GM21825 (cell line): Measurements from ENCODE around the gene APC2.
"Not testable (repeated sequence)": the region's sequence is repeated elsewhere in the genome, so short reads cannot be mapped to it uniquely, and the experiment has no call there.

Experiments
- ATAC-seq: cut with Tn5 transposase; IDR thresholded peaks from one replicate; pipeline ENCODE4 v1.9.1; 2021; ENCODE audit warnings: mild to moderate bottlenecking, moderate library complexity; ENCODE audit not compliant: unreplicated experiment

Gene APC2

GRCh38 chr19:1475751-1476437, 26.0 kb downstream of the APC2 start:
- ATAC-seq: no peak

- ATAC-seq: not testable (repeated sequence)
Measured at GRCh38 chr19:1477056-1477455, 27.1 kb downstream of the APC2 start.

- ATAC-seq: peak; percentile 60
Measured at GRCh38 chr19:1478934-1479707, 29.2 kb downstream of the APC2 start, which contains the start of gene C19orf25. TSS of gene C19orf25 (minus strand) at chr19:1479215. CDS start at chr19:1478903, 312 bp downstream.

DNA sequence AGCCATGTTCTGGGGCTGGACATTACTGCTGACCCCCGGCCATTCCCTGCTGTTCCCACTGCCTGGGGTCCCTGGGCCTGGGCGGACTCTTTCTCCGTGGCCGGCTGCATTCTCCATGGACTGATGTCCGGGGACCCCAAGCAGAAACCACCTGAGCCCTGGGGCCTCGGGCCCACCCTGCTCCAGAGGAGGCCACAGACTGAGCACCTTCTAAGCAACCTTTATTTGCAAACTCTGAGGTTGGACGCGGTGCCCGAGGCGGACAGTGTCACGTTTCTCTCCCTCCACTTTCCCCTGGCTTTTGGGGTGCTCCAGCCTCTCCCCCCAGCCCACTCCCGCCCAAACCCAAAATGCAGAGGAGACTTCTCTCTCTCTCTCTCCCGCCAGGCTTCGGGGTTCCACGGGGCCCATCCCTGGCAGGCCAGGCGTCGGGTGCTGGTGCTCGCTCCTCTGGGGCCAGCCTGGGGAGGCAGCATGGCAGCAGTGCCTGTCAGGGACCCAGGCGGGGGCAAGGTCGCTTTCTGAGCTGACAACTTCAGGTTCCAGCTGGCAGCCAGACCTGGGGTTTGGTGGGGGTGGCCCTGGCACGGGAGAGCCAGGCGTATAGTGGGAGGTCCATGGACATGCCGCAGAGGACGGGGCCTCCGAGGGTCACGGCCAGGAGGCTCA, 31.4 kb downstream of the APC2 start:
- ATAC-seq: no peak

DNA sequence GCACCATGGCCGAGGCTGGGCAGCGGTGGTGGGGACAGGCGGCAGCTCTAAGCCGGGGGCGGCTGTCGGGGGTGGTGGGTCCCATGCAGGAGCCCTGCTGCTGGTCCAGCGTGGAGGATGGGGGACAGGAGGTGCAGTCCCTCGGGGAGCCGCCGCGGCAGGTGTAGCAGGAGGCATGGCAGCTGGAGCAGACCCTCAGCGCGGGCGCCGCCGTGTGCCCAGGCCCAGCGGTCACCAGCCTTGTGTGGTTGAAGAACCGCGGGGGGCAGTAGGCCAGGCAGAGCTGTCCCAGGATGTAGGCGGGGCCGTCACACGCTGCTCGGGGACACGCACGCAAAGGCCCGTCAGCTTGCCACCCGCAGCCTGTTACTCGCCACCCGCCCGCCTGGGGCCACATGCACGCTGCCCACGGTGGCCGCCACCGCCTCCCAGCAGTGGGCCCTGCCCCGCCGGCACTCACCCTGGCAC, 32.0 kb downstream of the APC2 start:
- ATAC-seq: no peak

GRCh38 chr19:1482361-1483130, 32.6 kb downstream of the APC2 start:
- no peak for ATAC-seq

- no peak for ATAC-seq
Measured at GRCh38 chr19:1483131-1483978, 33.4 kb downstream of the APC2 start.

DNA sequence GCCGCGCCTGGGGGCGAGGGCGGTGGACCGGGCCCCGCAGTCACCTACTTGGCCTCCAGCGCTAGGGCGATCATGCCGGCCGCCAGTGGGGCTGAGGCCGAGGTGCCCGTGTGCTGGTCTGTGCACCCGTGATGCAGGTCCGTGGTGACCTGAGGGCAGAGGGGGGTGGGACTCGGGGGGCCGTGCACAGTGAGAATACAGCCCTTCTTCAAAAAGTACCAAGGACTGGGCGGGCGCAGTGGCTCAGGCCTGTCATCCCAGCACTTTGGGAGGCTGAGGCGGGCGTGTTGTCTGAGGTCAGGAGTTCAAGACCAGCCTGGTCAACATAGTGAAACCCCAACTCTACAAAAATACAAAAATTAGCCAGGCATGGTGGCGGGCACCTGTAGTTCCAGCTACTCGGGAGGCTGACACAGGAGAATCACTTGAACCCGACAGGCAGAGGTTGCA, 34.1 kb downstream of the APC2 start:
- no peak for ATAC-seq

DNA sequence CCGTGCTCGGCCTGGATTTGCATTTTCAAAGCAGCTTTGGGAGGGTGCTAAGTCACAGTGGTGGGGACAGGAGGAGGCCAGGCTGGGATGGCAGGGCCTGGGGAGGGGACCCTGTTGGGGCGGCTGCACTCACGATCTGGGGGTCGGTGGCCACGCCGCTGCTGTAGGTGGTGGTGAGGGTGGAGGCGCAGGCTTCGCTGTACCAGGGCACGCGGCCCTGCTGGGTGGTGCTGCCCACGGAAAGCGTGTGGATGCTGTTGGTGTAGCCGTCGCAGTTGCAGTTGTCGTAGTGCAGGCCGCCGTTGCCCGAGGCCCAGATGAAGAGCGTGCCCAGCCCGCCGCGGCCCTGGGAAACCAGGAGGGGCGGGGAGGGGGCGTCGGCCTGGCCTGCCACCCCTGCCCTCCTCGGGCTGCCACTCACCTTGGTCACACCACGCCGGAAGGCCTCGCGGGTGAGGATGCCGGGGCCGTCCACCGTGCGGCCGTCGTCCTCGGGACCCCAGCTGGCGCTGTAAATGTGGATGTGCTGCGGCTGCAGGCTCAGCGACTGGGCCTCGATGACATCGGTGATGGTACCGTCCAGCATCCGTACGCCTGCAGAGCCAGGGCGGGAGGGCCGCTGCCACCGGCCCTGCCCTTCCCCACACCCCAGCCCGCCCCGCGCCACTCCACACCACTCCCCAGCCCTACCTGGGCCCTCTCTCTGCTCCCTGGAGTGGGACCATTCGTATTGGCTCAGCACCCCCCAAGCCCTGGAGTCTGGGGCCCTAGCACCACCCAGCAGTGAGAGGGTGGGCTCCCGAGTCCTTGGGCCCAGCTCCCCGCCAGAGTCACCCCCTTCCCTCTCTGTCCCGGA, 37.0 kb downstream of the APC2 start:
- no peak for ATAC-seq

- no peak for ATAC-seq
Measured at GRCh38 chr19:1487576-1488281, 37.8 kb downstream of the APC2 start.

GRCh38 chr19:1488282-1488601, 38.3 kb downstream of the APC2 start:
- no peak for ATAC-seq

- ATAC-seq: no peak
Measured at GRCh38 chr19:1489463-1490310, 39.8 kb downstream of the APC2 start.

DNA sequence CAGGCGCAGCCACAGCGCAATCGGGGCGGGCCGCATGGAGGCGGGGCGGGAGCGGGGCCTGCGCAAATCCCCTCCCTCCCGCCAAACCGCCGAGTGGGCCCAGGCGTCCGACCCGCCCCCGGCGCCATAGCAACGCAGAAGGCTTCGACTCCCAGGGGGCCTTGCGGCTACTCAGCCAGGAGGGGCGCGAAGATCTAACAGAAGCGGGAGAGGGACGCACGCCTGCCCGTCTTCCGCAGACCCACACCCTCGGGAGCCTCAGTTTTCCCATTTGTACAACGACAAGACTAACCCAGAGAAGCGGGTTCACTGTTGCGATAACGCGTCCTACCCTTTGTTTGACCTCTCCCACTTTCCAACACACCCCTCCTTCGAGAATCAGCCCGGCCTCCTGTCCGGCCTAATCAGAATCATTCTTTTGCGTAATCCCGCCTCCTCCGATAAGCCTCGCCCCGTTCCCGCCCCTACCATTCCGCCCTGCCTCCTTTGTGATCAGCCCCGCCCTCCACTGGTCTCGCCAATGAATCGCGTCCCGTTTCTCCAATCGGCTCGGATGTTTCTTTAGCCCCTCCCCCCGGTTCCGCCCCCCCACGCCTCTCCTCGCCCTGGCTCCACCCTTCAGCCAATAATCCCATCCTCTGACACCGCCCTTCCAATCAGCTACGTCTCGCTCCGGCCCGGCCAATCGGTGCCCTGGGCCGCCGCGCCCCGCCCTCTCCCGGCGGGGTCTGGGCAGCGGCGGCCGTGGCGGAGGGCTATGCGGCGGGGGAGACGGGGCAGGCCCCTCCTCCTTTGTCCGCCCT, 40.6 kb downstream of the APC2 start, which contains the start of gene PCSK4:
TSS of gene PCSK4 (minus strand) at position 40 of the 803 bp plus-strand sequence. CDS start at position 36, 4 bp downstream.
- ATAC-seq: peak; percentile 73

DNA sequence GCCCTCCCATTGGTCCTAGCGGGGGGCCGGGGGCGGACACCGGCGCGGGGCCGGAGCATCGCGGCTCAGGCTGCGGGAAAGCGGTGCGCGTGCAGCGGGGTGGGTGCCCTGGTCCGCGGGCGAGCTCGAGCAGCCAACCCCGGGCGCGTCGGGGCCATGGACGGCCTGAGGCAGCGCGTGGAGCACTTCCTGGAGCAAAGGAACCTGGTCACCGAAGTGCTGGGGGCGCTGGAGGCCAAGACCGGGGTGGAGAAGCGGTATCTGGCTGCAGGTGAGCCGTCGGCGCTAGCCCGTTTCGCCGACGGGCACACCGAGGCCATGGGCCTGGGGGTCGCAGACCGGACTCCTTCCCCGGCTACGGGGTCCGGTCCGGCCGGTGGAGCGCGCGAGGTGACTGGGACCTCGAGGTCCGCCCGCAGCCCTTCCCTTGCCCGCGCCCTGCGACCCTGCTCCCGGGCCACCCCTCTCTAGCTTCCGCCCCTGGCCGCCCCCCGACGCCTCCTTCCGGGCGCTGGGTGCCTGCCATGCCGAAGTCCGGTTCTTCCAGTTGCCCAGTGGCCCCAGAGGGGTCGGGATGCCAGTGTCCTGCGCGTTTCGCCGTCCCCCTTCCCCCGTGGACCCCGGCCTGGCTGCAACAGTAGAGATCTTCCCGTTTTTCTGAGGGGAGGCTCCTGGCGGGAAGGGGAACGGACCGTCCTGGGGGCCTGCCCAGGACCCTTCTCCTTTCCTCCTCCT, 41.4 kb downstream of the APC2 start, which contains the start of gene REEP6:
TSS of gene REEP6 (plus strand) at position 68 of the 735 bp plus-strand sequence. CDS start at position 157, 89 bp downstream.
- peak; percentile 3 for ATAC-seq

GRCh38 chr19:1491849-1492170, 41.9 kb downstream of the APC2 start:
- ATAC-seq: no peak

DNA sequence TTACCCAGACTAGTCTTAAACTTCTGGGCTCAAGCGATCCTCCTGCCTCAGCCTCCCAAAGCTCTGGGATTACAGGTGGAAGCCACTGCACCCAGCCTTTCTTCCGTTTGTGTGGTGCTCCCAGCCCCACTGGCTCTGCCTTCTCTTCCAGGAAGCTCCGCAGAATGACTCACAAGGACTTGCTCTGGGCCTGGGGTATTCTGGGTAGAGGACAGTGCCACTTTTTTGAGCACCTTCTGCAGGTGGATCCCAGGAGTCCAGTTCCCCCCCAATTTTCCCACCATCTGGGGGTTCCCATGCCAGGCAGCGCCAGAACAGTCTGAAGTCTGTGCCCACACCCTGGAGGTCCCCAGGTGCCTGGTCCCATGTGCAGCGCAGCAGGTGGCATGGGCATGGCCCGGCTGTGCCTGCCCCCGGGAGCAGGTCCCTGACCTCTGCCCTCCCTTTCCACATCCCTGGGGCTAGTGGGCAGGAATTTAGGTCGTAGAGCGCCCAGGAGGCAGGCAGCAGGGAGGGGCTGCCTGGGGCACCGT, 42.6 kb downstream of the APC2 start:
- no peak for ATAC-seq
